ENCODE measurements around the gene VCX3B.

DNA sequence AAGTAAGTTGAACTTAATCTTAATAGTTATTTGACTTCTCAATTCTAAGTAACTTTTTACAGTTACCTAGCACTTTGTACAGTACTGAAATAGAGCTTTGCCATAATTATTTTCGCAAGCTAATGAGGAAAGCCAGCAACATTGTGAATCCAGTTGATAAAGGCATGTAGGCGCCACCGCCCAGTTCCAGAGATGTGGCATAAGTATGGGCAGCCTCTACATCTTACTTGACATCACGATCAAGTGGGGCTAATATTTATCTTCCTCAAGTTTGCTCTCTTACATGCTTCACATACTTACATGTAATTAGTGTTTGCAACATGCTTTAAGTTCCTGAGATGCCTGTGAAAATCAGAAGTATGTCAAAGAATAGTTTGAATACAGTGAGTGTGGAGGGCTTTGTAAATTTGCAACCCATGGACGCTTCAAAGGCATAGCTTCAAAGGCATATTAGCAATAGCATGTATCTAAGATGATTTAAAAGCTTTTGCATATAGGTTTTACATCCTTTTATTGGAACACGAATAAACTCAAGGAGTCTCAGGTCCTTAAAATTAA is 34.9 kb upstream of the VCX3B start:
- TF ChIP-seq CTCF (IDR thresholded peaks at IDR 0.05; ENCODE audit: low read depth, low read length): no peak
- TF ChIP-seq POLR2A (IDR thresholded peaks at IDR 0.05; ENCODE audit: extremely low read depth, insufficient read length): no peak

Measured in NB4 (cell line).